Measurements from ENCODE around the gene IKZF2. TPM values are rescaled to one million over a fixed set of nuclear protein-coding genes. Genes with fewer than 3 reads are reported as not detected.
A peak's percentile ranks its signal among the peaks of the same experiment; 100 is the strongest.

IKZF2 gene
- total and polyA plus RNA-seq, 7 donors: 0.29 to 11.6 (median 3.2) TPM

DNA sequence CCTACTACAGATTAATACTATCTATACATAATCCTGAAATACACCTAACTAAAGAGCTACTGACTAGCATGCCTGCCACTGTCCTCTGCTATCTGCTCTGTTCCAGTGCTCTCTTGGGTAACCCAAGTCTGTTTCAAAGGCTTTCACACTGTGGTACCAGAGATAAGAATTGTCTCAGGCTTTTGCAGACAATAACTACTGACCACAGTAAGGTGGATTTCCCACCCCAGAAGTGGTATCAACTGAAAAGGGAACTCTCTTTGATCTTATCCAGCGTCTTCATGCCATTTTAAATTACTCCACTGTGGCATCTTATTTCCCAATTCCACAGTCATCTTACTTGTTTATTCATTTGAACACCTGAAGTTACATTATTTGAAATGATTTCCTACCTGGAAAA is 190.2 kb downstream of the IKZF2 start:
- Histone ChIP-seq H3K36me3 (ENCODE audit: insufficient read depth in 1 of 2, low read depth in 1 of 2) (no peaks in the 10 kb centered on the region), H3K4me3 (no peak overlapping the region), H3K4me1 (peaks cover 25% of the 10 kb centered on the region), H3K9me3 (no peaks in the 10 kb centered on the region), H3K27ac (no peak overlapping the region), H3K27me3 (ENCODE audit: insufficient read depth in 3 of 3, low read length in 2 of 3) (no peaks in the 10 kb centered on the region)
- intact Hi-C loops (cut with DNase I): no loop called here
- no peak for ATAC-seq
- WGBS, 3 donors: 77 to 90% (median 85%) methylated on average over 1 of the region's 1 CpG
- no peak for DNase-seq
- TF ChIP-seq CTCF (IDR thresholded peaks at IDR 0.05): no peak

DNA sequence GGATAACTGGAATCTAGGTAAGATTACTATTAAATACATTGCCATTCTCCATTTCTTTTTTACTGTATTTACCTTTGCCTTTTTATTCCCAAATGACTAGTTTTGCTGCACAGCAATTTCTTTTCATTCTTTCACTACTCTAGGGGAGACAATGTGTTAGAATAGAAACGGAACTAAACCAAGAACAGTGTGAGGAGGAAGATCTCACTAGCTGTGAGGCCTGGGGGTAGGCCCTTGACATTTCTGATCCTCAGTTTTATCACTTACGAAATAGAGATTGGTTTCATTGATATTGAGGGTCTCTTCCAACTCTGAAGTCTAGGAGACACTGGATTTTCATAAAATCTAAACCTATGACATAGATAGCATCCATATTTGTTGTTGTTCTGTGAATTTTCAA is 191.1 kb downstream of the IKZF2 start:
- TF ChIP-seq CTCF (IDR thresholded peaks at IDR 0.05): no peak
- Histone ChIP-seq H3K36me3 (ENCODE audit: insufficient read depth in 1 of 2, low read depth in 1 of 2) (no peaks in the 10 kb centered on the region), H3K9me3 (no peaks in the 10 kb centered on the region), H3K4me1 (peaks cover 30% of the 10 kb centered on the region), H3K27me3 (ENCODE audit: insufficient read depth in 3 of 3, low read length in 2 of 3) (no peaks in the 10 kb centered on the region), H3K4me3 (no peak overlapping the region), H3K27ac (no peak overlapping the region)
- ATAC-seq (no peak), DNase-seq (no peak)
- intact Hi-C loops (cut with DNase I): no loop called here
- WGBS, 3 donors: 64 to 82% (median 81%) methylated on average over 2 of the region's 2 CpGs

- no peak overlapping the region for H3K27ac ChIP-seq
Measured at GRCh38 chr2:212959471-212960117, 191.8 kb downstream of the IKZF2 start.

GRCh38 chr2:212958757-212959295 is 192.6 kb downstream of the IKZF2 start:
- no peaks in the 10 kb centered on the region for H3K9me3 ChIP-seq
- 67 to 77% (median 75%) methylated on average over 7 of the region's 7 CpGs for WGBS, 3 donors
- H3K27me3 ChIP-seq (ENCODE audit: insufficient read depth in 3 of 3, low read length in 2 of 3): no peaks in the 10 kb centered on the region
- DNase-seq (no peak), ATAC-seq (peak in 1 of 4 donors; percentile 36)
- H3K36me3 ChIP-seq (ENCODE audit: insufficient read depth in 1 of 2, low read depth in 1 of 2): no peaks in the 10 kb centered on the region
- peaks cover 30% of the 10 kb centered on the region for H3K4me1 ChIP-seq
- H3K4me3 ChIP-seq: no peak overlapping the region
- intact Hi-C loops (cut with DNase I): no loop called here
- no peak for TF ChIP-seq CTCF (IDR thresholded peaks at IDR 0.05)
- H3K27ac ChIP-seq: peak overlapping the region; percentile 63

More at GRCh38 chr2:212959471-212960117, 191.8 kb downstream of the IKZF2 start:
- H3K36me3 ChIP-seq (ENCODE audit: insufficient read depth in 1 of 2, low read depth in 1 of 2): no peaks in the 10 kb centered on the region
- intact Hi-C loops (cut with DNase I): no loop called here
- H3K27me3 ChIP-seq (ENCODE audit: insufficient read depth in 3 of 3, low read length in 2 of 3): no peaks in the 10 kb centered on the region
- WGBS, 3 donors: 17 to 47% (median 20%) methylated on average over 1 of the region's 1 CpG
- ATAC-seq: no peak
- DNase-seq: no peak
- TF ChIP-seq CTCF (IDR thresholded peaks at IDR 0.05): no peak
- peaks cover 30% of the 10 kb centered on the region for H3K4me1 ChIP-seq
- H3K9me3 ChIP-seq: no peaks in the 10 kb centered on the region
- no peak overlapping the region for H3K4me3 ChIP-seq

All from psoas muscle (tissue), 8 donors.